IMR-90 (cell line): Measurements from ENCODE around the gene SLC30A10.
"Not testable (repeated sequence)": the region's sequence is repeated elsewhere in the genome, so short reads cannot be mapped to it uniquely, and the experiment has no call there.

Source experiments
- CHD1 ChIP-seq: IDR thresholded peaks from 2 replicates; pipeline ENCODE4 v1.6.1; 2012; ENCODE audit warnings: low read depth, low read length, improper control_type of control experiment
- CTCF ChIP-seq: conservative IDR thresholded peaks from 2 replicates; pipeline ENCODE4 v1.5.1; 2012; ENCODE audit warnings: mild to moderate bottlenecking, low read depth, low read length, improper control_type of control experiment
- MAFK ChIP-seq: IDR thresholded peaks from 2 replicates; pipeline ENCODE4 v1.6.1; 2012; ENCODE audit warnings: low read depth, low read length, improper control_type of control experiment
- POLR2A ChIP-seq: IDR thresholded peaks from 2 replicates; pipeline ENCODE4 v1.6.1; 2012; ENCODE audit warnings: mild to moderate bottlenecking, low read depth, low read length
- RFX5 ChIP-seq: IDR thresholded peaks from 2 replicates; pipeline ENCODE4 v1.8.0; 2012; ENCODE audit warnings: low read depth, mild to moderate bottlenecking, low read length, moderate library complexity

- not testable (repeated sequence) for TF ChIP-seq MAFK, CTCF, CHD1, RFX5, POLR2A
Measured at GRCh38 chr1:219892271-219892670, 36.1 kb downstream of the SLC30A10 start.
